GM19193 (cell line): ENCODE data around the gene KRTAP10-5.
"Not testable (repeated sequence)": the region's sequence is repeated elsewhere in the genome, so short reads cannot be mapped to it uniquely, and the experiment has no call there.

Experiments used
- POLR2A ChIP-seq: IDR thresholded peaks from 4 replicates; pipeline ENCODE4 v1.6.1; 2011; ENCODE audit not compliant: insufficient read depth, insufficient read length; ENCODE audit errors: extremely low read depth

The KRTAP10-5 gene

GRCh38 chr21:44579056-44579832, 1.2 kb downstream of the KRTAP10-5 start:
- no peak for TF ChIP-seq POLR2A

GRCh38 chr21:44578371-44579055, 1.9 kb downstream of the KRTAP10-5 start:
- TF ChIP-seq POLR2A: no peak

GRCh38 chr21:44576025-44576420, 4.4 kb downstream of the KRTAP10-5 start:
- TF ChIP-seq POLR2A: no peak

GRCh38 chr21:44575307-44576024, 4.9 kb downstream of the KRTAP10-5 start:
- TF ChIP-seq POLR2A: no peak

GRCh38 chr21:44574457-44575306, 5.7 kb downstream of the KRTAP10-5 start:
- no peak for TF ChIP-seq POLR2A

GRCh38 chr21:44573630-44574456, 6.6 kb downstream of the KRTAP10-5 start, which contains the start of gene KRTAP10-4:
KRTAP10-4 (plus strand) TSS chr21:44573729; CDS start chr21:44573759, 30 bp downstream.
- not testable (repeated sequence) for TF ChIP-seq POLR2A

- no peak for TF ChIP-seq POLR2A
These were observed 7.3 kb downstream of the KRTAP10-5 start for GRCh38 chr21:44572959-44573583.

GRCh38 chr21:44571844-44572782, 8.3 kb downstream of the KRTAP10-5 start:
- no peak for TF ChIP-seq POLR2A

- no peak for TF ChIP-seq POLR2A
These were observed 9.1 kb downstream of the KRTAP10-5 start for GRCh38 chr21:44571296-44571695.

- no peak for TF ChIP-seq POLR2A
These were observed 10.4 kb downstream of the KRTAP10-5 start for GRCh38 chr21:44569861-44570517.

GRCh38 chr21:44568667-44569556, 11.5 kb downstream of the KRTAP10-5 start:
- no peak for TF ChIP-seq POLR2A
